GM21737 (cell line): ENCODE measurements around the gene SLC39A3.
"Not testable (repeated sequence)": the region's sequence is repeated elsewhere in the genome, so short reads cannot be mapped to it uniquely, and the experiment has no call there.

Experiments used
- ATAC-seq: cut with Tn5 transposase; IDR thresholded peaks from one replicate; pipeline ENCODE4 v1.9.1; 2021; ENCODE audit warnings: mild to moderate bottlenecking, moderate library complexity; ENCODE audit not compliant: unreplicated experiment

SLC39A3 gene

GRCh38 chr19:2723747-2724146 lies 16.1 kb downstream of the SLC39A3 start:
- ATAC-seq = no peak

- no peak for ATAC-seq
These were observed 16.5 kb downstream of the SLC39A3 start for GRCh38 chr19:2723345-2723715.

GRCh38 chr19:2722541-2723344 lies 17.1 kb downstream of the SLC39A3 start:
- no peak for ATAC-seq

- no peak for ATAC-seq
These were observed 18.0 kb downstream of the SLC39A3 start for GRCh38 chr19:2721570-2722540.

DNA sequence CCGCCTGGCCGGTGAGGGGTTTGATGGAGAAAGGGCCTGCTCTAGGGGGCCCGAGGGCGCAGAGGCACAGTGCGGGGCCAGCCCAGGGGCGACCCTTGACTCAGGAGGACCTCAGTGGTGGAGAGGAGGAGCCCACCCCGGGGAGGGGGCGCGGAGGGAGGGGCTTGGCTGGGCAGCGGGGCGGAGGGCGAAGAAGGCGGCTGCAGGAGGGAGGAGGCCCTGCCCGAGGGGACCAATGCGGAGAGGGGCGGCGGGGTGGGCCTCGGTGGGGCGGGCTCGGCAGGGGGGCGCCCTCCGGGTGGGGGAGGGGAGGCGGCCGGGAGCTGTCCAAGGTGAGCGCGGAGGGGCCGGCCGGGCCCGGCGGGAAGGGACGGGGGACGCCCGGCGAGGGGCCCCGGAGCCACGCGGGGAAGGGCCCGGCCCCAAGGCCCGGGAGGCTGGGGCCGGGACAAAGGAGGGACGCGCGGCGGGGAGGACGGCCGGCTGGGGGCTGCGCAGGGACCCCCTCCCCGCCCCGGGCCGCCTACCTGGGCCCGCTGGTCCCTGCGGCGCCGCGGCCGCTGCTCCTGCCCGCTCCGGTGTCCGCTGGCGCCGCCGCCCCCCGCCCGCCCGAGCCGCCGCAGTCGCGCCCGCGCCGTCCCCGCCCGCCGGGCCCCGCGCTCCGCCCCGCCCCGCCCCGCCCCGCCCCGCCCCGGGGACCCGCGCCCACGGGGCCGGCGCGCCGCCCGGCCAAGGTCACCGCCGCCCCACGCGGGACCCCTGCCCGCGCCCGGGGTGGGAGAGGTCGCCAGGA lies 18.8 kb downstream of the SLC39A3 start, which contains the start of gene DIRAS1:
Gene DIRAS1, minus strand, starts transcription at position 596 of the 793 bp plus-strand sequence. CDS start 3,566 bp downstream, outside the sequence.
- no peak for ATAC-seq

GRCh38 chr19:2719920-2720776 lies 19.7 kb downstream of the SLC39A3 start:
- no peak for ATAC-seq

GRCh38 chr19:2719232-2719735 lies 20.5 kb downstream of the SLC39A3 start:
- ATAC-seq = no peak

GRCh38 chr19:2717638-2718541 lies 21.9 kb downstream of the SLC39A3 start:
- no peak for ATAC-seq

DNA sequence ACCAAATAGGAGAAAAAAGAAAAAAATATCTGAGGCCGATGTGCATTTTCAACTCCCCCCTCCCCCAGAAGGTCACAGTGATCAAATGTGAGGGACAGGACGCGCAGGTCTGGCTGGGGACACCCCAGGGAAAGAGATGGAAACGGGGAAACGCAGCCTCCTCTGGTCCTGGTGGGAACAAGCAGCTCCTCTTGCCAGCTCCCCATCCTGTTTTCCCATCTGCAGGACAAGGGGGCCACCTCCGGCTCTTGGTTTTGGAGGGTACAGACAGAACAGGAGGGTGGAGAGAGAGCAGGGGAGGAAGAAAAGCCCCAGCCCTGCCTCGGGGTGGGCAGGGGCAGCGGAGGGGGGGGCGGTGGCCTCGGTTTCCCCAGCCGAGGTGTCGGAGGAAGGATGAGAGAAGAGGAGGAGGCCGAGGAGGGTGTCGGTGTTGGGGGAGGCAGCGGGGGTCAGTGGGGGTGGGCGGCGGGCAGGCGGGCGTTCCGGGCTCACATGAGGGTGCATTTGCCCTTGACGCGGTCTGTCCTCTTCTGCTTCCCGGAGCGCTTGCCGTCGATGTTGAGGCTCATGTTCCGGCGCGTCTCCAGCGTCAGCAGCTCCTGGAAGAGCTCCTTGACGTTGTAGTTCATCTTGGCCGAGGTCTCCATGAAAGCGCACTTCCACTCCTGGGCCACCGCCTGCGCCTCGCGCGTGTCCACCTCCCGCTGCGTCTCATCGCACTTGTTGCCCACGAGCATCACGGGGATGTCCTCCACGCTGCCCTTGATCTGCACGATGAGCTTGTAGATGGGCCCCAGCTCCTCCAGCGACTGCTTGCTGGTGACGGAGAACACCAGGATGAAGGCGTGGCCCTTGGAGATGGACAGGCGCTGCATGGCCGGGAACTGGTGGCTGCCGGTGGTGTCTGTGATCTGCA lies 22.8 kb downstream of the SLC39A3 start:
- no peak for ATAC-seq

DNA sequence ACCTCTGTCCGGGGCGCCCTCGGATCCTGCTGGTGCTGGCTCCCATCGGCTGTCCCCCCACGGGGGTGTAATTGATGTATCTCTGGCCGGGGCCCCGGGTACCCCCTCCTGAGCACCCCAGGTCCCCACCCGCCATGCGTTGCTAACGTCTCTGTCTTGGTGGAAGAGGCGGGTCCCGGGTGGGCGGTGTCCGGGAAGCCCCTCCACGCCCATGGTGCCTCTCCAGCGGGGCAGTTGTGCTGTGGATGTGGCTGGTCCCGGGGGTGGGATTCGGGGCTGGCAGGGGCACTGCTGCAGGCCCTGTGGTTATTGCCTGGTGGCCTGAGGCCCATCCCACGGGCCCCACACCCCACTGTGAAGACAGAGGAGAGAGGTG lies 23.6 kb downstream of the SLC39A3 start:
- ATAC-seq = no peak

GRCh38 chr19:2715470-2716274 lies 24.1 kb downstream of the SLC39A3 start:
- no peak for ATAC-seq

- no peak for ATAC-seq
These were observed 25.1 kb downstream of the SLC39A3 start for GRCh38 chr19:2714531-2715269.

DNA sequence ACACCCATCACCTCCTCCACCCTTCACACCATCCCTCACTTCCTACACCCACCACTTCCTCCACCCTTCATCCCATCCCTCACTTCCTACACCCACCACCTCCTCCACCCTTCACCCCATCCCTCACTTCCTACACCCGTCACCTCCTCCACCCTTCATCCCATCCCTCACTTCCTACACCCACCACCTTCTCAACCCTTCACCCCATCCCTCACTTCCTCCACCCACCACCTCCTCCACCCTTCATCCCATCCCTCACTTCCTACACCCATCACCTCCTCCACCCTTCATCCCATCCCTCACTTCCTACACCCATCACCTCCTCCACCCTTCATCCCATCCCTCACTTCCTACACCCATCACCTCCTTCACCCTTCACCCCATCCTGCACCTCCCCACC lies 25.7 kb downstream of the SLC39A3 start:
- not testable (repeated sequence) for ATAC-seq

GRCh38 chr19:2713170-2713569 lies 26.6 kb downstream of the SLC39A3 start:
- not testable (repeated sequence) for ATAC-seq

DNA sequence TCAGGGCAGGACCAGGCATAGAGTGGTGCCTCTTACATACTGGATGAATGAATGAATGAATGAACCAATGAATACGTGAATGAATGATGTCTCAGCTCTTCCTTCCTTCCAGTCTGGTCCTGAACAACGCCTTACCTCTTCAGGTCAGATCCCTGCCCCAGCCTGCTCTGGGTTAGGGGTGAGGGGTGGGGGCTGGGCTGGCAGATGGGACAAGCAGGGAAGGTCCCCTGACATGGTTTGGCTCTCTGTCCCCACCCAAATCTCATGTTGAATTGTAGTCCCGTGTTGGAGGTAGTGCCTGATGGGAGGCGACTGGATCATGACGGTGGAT lies 28.0 kb downstream of the SLC39A3 start:
- ATAC-seq = no peak

- ATAC-seq = no peak
These were observed 28.5 kb downstream of the SLC39A3 start for GRCh38 chr19:2711172-2711874.
